H1 (cell line): Measurements from ENCODE around the gene TMEM181.

ENCODE experiments used
- CBX8 ChIP-seq: fragments of 300-800, 300-1000 bp; sonication (generic); IDR thresholded peaks from 2 replicates; pipeline ENCODE4 v1.7.1; 2016; ENCODE audit warnings: low read depth, low read length, borderline replicate concordance
- CTBP2 ChIP-seq: IDR thresholded peaks from 2 replicates; pipeline ENCODE4 v1.7.0; 2011; ENCODE audit warnings: borderline replicate concordance, mild to moderate bottlenecking, moderate library complexity, mixed read lengths, low read length; ENCODE audit not compliant: insufficient read depth, insufficient read length
- EP300 ChIP-seq, 2 experiments: IDR thresholded peaks; 1 replicate in 1 of 2; 2 replicates in 1 of 2; pipeline ENCODE4 v1.6.1; 2011 to 2012; ENCODE audit warnings: low read depth in 2 of 2, low read length in 2 of 2, mild to moderate bottlenecking in 2 of 2, borderline replicate concordance in 1 of 2, inconsistent platforms in 1 of 2, moderate library complexity in 1 of 2
- GABPA ChIP-seq: IDR thresholded peaks from 2 replicates; pipeline ENCODE4 v1.6.1; 2011; ENCODE audit warnings: mild to moderate bottlenecking, low read length, moderate library complexity, borderline replicate concordance; ENCODE audit not compliant: insufficient read depth
- JUND ChIP-seq: IDR thresholded peaks from 2 replicates; pipeline ENCODE4 v1.6.1; 2011; ENCODE audit warnings: mild to moderate bottlenecking, improper control_type of control experiment, low read length
- POLR2A ChIP-seq, 2 experiments: IDR thresholded peaks; 1 replicate in 1 of 2; 2 replicates in 1 of 2; pipeline ENCODE4 v1.6.1; 2011; ENCODE audit warnings: low read depth in 2 of 2, low read length in 2 of 2, mild to moderate bottlenecking in 2 of 2; ENCODE audit errors: control extremely low read depth in 1 of 2
- POLR2AphosphoS5 ChIP-seq: IDR thresholded peaks from 2 replicates; pipeline ENCODE4 v1.6.1; 2011; ENCODE audit warnings: low read depth, low read length
- RFX5 ChIP-seq: IDR thresholded peaks from 2 replicates; pipeline ENCODE4 v1.6.1; 2011; ENCODE audit warnings: low read depth, low read length, improper control_type of control experiment, borderline replicate concordance
- SP1 ChIP-seq: IDR thresholded peaks from 2 replicates; pipeline ENCODE4 v1.6.1; 2011; ENCODE audit warnings: low read depth, low read length
- SUZ12 ChIP-seq: fragments of 200-600 bp; sonication (generic); IDR thresholded peaks from 2 replicates; pipeline ENCODE4 v1.6.1; 2012; ENCODE audit warnings: mild to moderate bottlenecking, inconsistent platforms, low read length, moderate library complexity, mixed read lengths
- TAF1 ChIP-seq: IDR thresholded peaks from 2 replicates; pipeline ENCODE4 v1.6.1; 2011; ENCODE audit warnings: mild to moderate bottlenecking, low read depth, low read length
- TF ChIP-seq, protein P1 (sequence below), 3 experiments: IDR thresholded peaks; 1 replicate in 2 of 3; 2 replicates in 1 of 3; pipeline versions ENCODE4 v1.5.1 to v1.6.1; 2011; ENCODE audit warnings: low read length in 3 of 3, mild to moderate bottlenecking in 3 of 3, inconsistent platforms in 2 of 3, low read depth in 1 of 3, moderate library complexity in 1 of 3; ENCODE audit not compliant: insufficient read depth in 1 of 3; ENCODE audit errors: control extremely low read depth in 1 of 3

DNA sequence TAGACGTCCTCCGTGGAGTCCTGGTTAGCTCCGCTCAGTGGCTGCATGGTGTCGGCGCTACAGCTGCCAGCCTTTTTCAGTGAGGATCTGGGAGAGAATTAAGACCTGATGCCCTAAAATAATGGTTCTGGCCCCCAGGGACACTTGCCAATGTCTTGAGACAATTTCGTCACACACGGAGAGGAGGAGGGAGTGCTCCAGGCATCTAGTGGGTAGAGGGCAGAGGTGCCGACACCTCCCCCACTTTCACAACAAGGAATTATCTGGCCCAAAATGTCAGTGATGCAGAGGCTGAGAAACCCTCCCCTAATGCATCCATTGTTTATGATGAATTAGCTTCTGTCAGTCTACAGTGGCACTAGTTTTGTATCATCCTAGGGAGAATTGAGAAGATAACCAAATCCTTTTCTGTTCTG lies 24.4 kb downstream of the TMEM181 start:
- TF ChIP-seq CTBP2 (no peak), GABPA (no peak), SP1 (no peak), CBX8 (no peak), JUND (no peak), RFX5 (no peak), POLR2A (IDR thresholded peaks at IDR 0.05; ENCODE audit: control extremely low read depth in 1 of 2, low read depth in 2 of 2, low read length in 2 of 2) (no peak), TAF1 (no peak), SUZ12 (no peak), EP300 (IDR thresholded peaks at IDR 0.05; ENCODE audit: borderline replicate concordance in 1 of 2, low read depth in 2 of 2, low read length in 2 of 2) (no peak), POLR2AphosphoS5 (no peak)
- TF ChIP-seq, protein P1, sequence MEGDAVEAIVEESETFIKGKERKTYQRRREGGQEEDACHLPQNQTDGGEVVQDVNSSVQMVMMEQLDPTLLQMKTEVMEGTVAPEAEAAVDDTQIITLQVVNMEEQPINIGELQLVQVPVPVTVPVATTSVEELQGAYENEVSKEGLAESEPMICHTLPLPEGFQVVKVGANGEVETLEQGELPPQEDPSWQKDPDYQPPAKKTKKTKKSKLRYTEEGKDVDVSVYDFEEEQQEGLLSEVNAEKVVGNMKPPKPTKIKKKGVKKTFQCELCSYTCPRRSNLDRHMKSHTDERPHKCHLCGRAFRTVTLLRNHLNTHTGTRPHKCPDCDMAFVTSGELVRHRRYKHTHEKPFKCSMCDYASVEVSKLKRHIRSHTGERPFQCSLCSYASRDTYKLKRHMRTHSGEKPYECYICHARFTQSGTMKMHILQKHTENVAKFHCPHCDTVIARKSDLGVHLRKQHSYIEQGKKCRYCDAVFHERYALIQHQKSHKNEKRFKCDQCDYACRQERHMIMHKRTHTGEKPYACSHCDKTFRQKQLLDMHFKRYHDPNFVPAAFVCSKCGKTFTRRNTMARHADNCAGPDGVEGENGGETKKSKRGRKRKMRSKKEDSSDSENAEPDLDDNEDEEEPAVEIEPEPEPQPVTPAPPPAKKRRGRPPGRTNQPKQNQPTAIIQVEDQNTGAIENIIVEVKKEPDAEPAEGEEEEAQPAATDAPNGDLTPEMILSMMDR (IDR thresholded peaks at IDR 0.05; ENCODE audit: control extremely low read depth in 1 of 3, insufficient read depth in 1 of 3, low read depth in 1 of 3, low read length in 3 of 3) = no peak
